H1 (cell line): ENCODE data around the gene GAREM2. TPM values are rescaled to one million over a fixed set of nuclear protein-coding genes. Genes with fewer than 3 reads are reported as not detected.
A peak's percentile ranks its signal among the peaks of the same experiment; 100 is the strongest.

Experiments
- CTCF ChIA-PET: fragments of 300-600 bp; sonication (Branson Sonifier 250); formaldehyde crosslinking; loops from one replicate; lab custom pipeline; 2021; ENCODE audit not compliant: partially characterized antibody; lab: Charles Lee
- POLR2A ChIA-PET: fragments of 300-600 bp; sonication (Branson Sonifier 250); formaldehyde crosslinking; loops from one replicate; lab custom pipeline; 2021; ENCODE audit warnings: inconsistent platforms; ENCODE audit not compliant: partially characterized antibody; lab: Charles Lee
- DNase-seq, 2 experiments: peaks; one replicate each; pipeline versions ENCODE4 v3.0.0 to v3.0.0-alpha.2; 2010 to 2022; ENCODE audit warnings: low spot score in 2 of 2, low read depth in 1 of 2, mixed read lengths in 1 of 2
- FAIRE-seq: peaks from 2 replicates; lab custom pipeline; 2011; peaks lifted over from hg19 to GRCh38; lab: Jason Lieb, UNC
- H2AFZ ChIP-seq: 2 replicates; pipeline ENCODE4 v1.8.1; 2012; ENCODE audit warnings: low read length, inconsistent platforms
- H2AK5ac ChIP-seq: 2 replicates; pipeline ENCODE4 v1.6.1; 2013; ENCODE audit warnings: low read depth, low read length
- H2BK120ac ChIP-seq: replicated peaks from 2 replicates; pipeline ENCODE3; 2013; ENCODE audit warnings: low read depth, low read length, inconsistent platforms
- H2BK12ac ChIP-seq: 2 replicates; pipeline ENCODE4 v1.6.1; 2013; ENCODE audit warnings: low read depth, low read length
- H2BK15ac ChIP-seq: 2 replicates; pipeline ENCODE4 v1.6.1; 2013; ENCODE audit warnings: low read length
- H2BK20ac ChIP-seq: 2 replicates; pipeline ENCODE4 v1.6.1; 2013; ENCODE audit warnings: low read length
- H2BK5ac ChIP-seq: 2 replicates; pipeline ENCODE4 v1.6.1; 2013; ENCODE audit warnings: low read depth, low read length
- H3K14ac ChIP-seq: 2 replicates; pipeline ENCODE4 v1.6.1; 2013; ENCODE audit warnings: inconsistent platforms; ENCODE audit not compliant: insufficient read length
- H3K18ac ChIP-seq: 2 replicates; pipeline ENCODE4 v1.6.1; 2013; ENCODE audit warnings: low read length; ENCODE audit errors: extremely low read depth
- H3K23ac ChIP-seq: 2 replicates; pipeline ENCODE4 v1.6.1; 2013; ENCODE audit warnings: inconsistent platforms; ENCODE audit not compliant: insufficient read length
- H3K23me2 ChIP-seq: 2 replicates; pipeline ENCODE4 v1.6.1; 2013; ENCODE audit warnings: low read depth, low read length
- H3K27ac ChIP-seq: 2 replicates; pipeline ENCODE4 v1.6.1; 2011; ENCODE audit warnings: low read depth, low read length, inconsistent platforms
- H3K27me3 ChIP-seq, 4 experiments: replicated peaks in 1 of 4; 1 replicate in 1 of 4; 2 replicates in 3 of 4; pipeline versions ENCODE4 v1.6.1 to v1.8.1; 2011 to 2013; ENCODE audit warnings: low read length in 3 of 4, mild to moderate bottlenecking in 3 of 4, inconsistent platforms in 2 of 4, mixed read lengths in 2 of 4, moderate library complexity in 1 of 4; ENCODE audit not compliant: control insufficient read depth in 3 of 4, insufficient read depth in 3 of 4; ENCODE audit errors: extremely low read depth in 1 of 4
- H3K36me3 ChIP-seq, 4 experiments: 2 replicates each; pipeline versions ENCODE4 v1.6.1 to v1.8.1; 2011 to 2013; ENCODE audit warnings: mild to moderate bottlenecking in 4 of 4, low read length in 3 of 4, moderate library complexity in 2 of 4, control low read depth in 1 of 4, inconsistent platforms in 1 of 4; ENCODE audit not compliant: insufficient read depth in 4 of 4, control insufficient read depth in 2 of 4
- H3K4ac ChIP-seq: replicated peaks from 2 replicates; pipeline ENCODE3; 2013; ENCODE audit warnings: low read length, low read depth, mixed read lengths, inconsistent platforms; ENCODE audit not compliant: insufficient read length
- H3K4me1 ChIP-seq, 4 experiments: replicated peaks in 1 of 4; 1 replicate in 1 of 4; 2 replicates in 3 of 4; pipeline versions ENCODE4 v1.6.1 to v1.8.1; 2011 to 2013; ENCODE audit warnings: low read length in 3 of 4, inconsistent platforms in 2 of 4, mixed read lengths in 1 of 4; ENCODE audit not compliant: insufficient read depth in 4 of 4, control insufficient read depth in 3 of 4
- H3K4me2 ChIP-seq, 2 experiments: 2 replicates each; pipeline versions ENCODE4 v1.6.1 to v1.8.1; 2011 to 2013; ENCODE audit warnings: low read depth in 2 of 2, low read length in 2 of 2, control low read depth in 1 of 2, inconsistent platforms in 1 of 2, mild to moderate bottlenecking in 1 of 2; ENCODE audit not compliant: insufficient read depth in 1 of 2
- H3K4me3 ChIP-seq, 4 experiments: fragments of 200-600, 300-600 bp in 1 of 4; sonication (generic), shearing (Covaris generic), sonication (Bioruptor Twin) in 1 of 4; 2 replicates each; pipeline versions ENCODE4 v1.5.1 to v1.8.1; 2011 to 2016; ENCODE audit warnings: low read length in 4 of 4, low read depth in 3 of 4, control low read depth in 2 of 4, inconsistent platforms in 2 of 4, mild to moderate bottlenecking in 2 of 4, mixed read lengths in 1 of 4, moderate library complexity in 1 of 4; ENCODE audit not compliant: insufficient read depth in 2 of 4; ENCODE audit errors: extremely low read depth in 1 of 4
- H3K56ac ChIP-seq: replicated peaks from 2 replicates; pipeline ENCODE3; 2013; ENCODE audit warnings: low read depth, mild to moderate bottlenecking, mixed read lengths, low read length, inconsistent platforms; ENCODE audit not compliant: insufficient read length
- H3K79me1 ChIP-seq: 2 replicates; pipeline ENCODE4 v1.6.1; 2013; ENCODE audit warnings: low read depth, low read length, control low read depth
- H3K79me2 ChIP-seq, 2 experiments: 2 replicates each; pipeline versions ENCODE4 v1.6.1 to v1.8.1; 2012 to 2013; ENCODE audit warnings: low read length in 2 of 2, mild to moderate bottlenecking in 2 of 2, inconsistent platforms in 1 of 2; ENCODE audit not compliant: insufficient read depth in 2 of 2, control insufficient read depth in 1 of 2
- H3K9ac ChIP-seq, 4 experiments: replicated peaks in 1 of 4; 1 replicate in 1 of 4; 2 replicates in 3 of 4; pipeline versions ENCODE4 v1.6.1 to v1.8.1; 2011 to 2013; ENCODE audit warnings: low read depth in 3 of 4, low read length in 3 of 4, control low read depth in 2 of 4, mild to moderate bottlenecking in 2 of 4, moderate library complexity in 2 of 4, inconsistent platforms in 1 of 4; ENCODE audit errors: extremely low read depth in 1 of 4
- H3K9me3 ChIP-seq, 2 experiments: 2 replicates each; pipeline versions ENCODE4 v1.6.1 to v1.8.1; 2012 to 2013; ENCODE audit warnings: mild to moderate bottlenecking in 2 of 2, moderate library complexity in 2 of 2, control low read depth in 1 of 2, inconsistent platforms in 1 of 2, low read depth in 1 of 2, low read length in 1 of 2, mixed read lengths in 1 of 2; ENCODE audit not compliant: insufficient read depth in 2 of 2
- H4K20me1 ChIP-seq, 2 experiments: replicated peaks in 1 of 2; 2 replicates each; pipeline versions ENCODE3 to v1.8.1; 2011 to 2013; ENCODE audit warnings: inconsistent platforms in 2 of 2, low read length in 2 of 2, mild to moderate bottlenecking in 1 of 2; ENCODE audit not compliant: insufficient read depth in 2 of 2, control insufficient read depth in 1 of 2
- H4K5ac ChIP-seq: 2 replicates; pipeline ENCODE4 v1.6.1; 2013; ENCODE audit warnings: low read length, low read depth, mixed read lengths, inconsistent platforms; ENCODE audit not compliant: insufficient read length
- H4K8ac ChIP-seq: 2 replicates; pipeline ENCODE4 v1.8.0; 2013; ENCODE audit warnings: mild to moderate bottlenecking, moderate library complexity, low read length, inconsistent platforms; ENCODE audit not compliant: insufficient read depth; ENCODE audit errors: extremely low read depth
- H4K91ac ChIP-seq: replicated peaks from 2 replicates; pipeline ENCODE3; 2013; ENCODE audit warnings: low read length, mixed read lengths, inconsistent platforms; ENCODE audit not compliant: insufficient read length
- CHD1 ChIP-seq: IDR thresholded peaks from 2 replicates; pipeline ENCODE4 v1.6.1; 2012; ENCODE audit warnings: low read depth, low read length, improper control_type of control experiment
- KDM1A ChIP-seq: fragments of 200-600, 300-600 bp; sonication (generic); IDR thresholded peaks from 2 replicates; pipeline ENCODE4 v1.7.1; 2016; ENCODE audit warnings: mild to moderate bottlenecking, low read length, borderline replicate concordance
- NANOG ChIP-seq: IDR thresholded peaks from 2 replicates; pipeline ENCODE4 v1.6.1; 2011; ENCODE audit warnings: low read length, low read depth, mild to moderate bottlenecking, inconsistent platforms; ENCODE audit not compliant: insufficient read depth, poor library complexity, severe bottlenecking
- RBBP5 ChIP-seq: IDR thresholded peaks from 2 replicates; pipeline ENCODE4 v1.7.1; 2012; ENCODE audit warnings: low read depth, mild to moderate bottlenecking, inconsistent platforms, low read length, moderate library complexity, borderline replicate concordance
- SAP30 ChIP-seq: fragments of 300-600 bp; sonication (generic); IDR thresholded peaks from 2 replicates; pipeline ENCODE4 v1.7.1; 2012; ENCODE audit warnings: low read length, moderate library complexity, mild to moderate bottlenecking, inconsistent platforms; ENCODE audit not compliant: insufficient read depth, insufficient replicate concordance
- SP1 ChIP-seq: IDR thresholded peaks from 2 replicates; pipeline ENCODE4 v1.6.1; 2011; ENCODE audit warnings: low read depth, low read length
- SP2 ChIP-seq: IDR thresholded peaks from 2 replicates; pipeline ENCODE4 v1.6.1; 2012; ENCODE audit warnings: mild to moderate bottlenecking, low read length, inconsistent platforms
- TAF7 ChIP-seq: optimal IDR thresholded peaks from 2 replicates; pipeline ENCODE3; 2011; ENCODE audit warnings: low read depth, mild to moderate bottlenecking, inconsistent platforms, low read length, moderate library complexity, borderline replicate concordance
- ZNF274 ChIP-seq: IDR thresholded peaks from 2 replicates; pipeline ENCODE4 v1.7.0; 2012; ENCODE audit warnings: low read length, borderline replicate concordance; ENCODE audit errors: extremely low read depth
- WGBS, 2 experiments: shearing (Covaris generic) in 1 of 2; methylation state at CpG; one replicate each; pipeline versions ENCODE4 v1.1.6 to v1.1.7; 2013 to 2015; ENCODE audit warnings: low lambda C conversion rate in 2 of 2, mixed read lengths in 2 of 2, inconsistent platforms in 1 of 2, low coverage in 1 of 2, missing lambda C conversion rate in 1 of 2; ENCODE audit not compliant: insufficient replicate concordance in 2 of 2, insufficient coverage in 1 of 2, insufficient read length in 1 of 2; ENCODE audit errors: extremely low coverage in 1 of 2, missing lambda C conversion rate in 1 of 2; 5-methylcytosine and 5-hydroxymethylcytosine counted together
- polyA plus RNA-seq, 7 experiments: library from polyadenylated mRNA; depleted of rRNA in 3 of 7; stranded (reverse) in 5 of 7; unstranded in 2 of 7; fragments of >200 nt in 5 of 7; fragments of 200-250 nt in 2 of 7; gene quantifications; 1 replicate in 5 of 7; 2 replicates in 1 of 7; 4 replicates in 1 of 7; pipeline versions ENCODE4 v1.2.1 to v1.2.3, GENCODE V29; 2011 to 2013; ENCODE audit warnings: missing spikeins in 2 of 7, mixed read lengths in 2 of 7
- total RNA-seq: library from RNA; stranded (reverse); fragmentation: NEBNext Ultra II Directional; extraction: Animal tissue kit (Norgen Biotek cat#: 25700); gene quantifications from 2 replicates; pipeline ENCODE4 v1.2.1, GENCODE V29; 2021
- TF ChIP-seq, protein P1 (sequence below): IDR thresholded peaks from 2 replicates; pipeline ENCODE4 v1.6.1; 2012; ENCODE audit warnings: low read length, inconsistent platforms

Gene GAREM2
- total and polyA plus RNA-seq, 2 of the 8 experiments (the other 6 are each of a cell fraction or from before 2014, with no cell fraction given), result 19.9 TPM

DNA sequence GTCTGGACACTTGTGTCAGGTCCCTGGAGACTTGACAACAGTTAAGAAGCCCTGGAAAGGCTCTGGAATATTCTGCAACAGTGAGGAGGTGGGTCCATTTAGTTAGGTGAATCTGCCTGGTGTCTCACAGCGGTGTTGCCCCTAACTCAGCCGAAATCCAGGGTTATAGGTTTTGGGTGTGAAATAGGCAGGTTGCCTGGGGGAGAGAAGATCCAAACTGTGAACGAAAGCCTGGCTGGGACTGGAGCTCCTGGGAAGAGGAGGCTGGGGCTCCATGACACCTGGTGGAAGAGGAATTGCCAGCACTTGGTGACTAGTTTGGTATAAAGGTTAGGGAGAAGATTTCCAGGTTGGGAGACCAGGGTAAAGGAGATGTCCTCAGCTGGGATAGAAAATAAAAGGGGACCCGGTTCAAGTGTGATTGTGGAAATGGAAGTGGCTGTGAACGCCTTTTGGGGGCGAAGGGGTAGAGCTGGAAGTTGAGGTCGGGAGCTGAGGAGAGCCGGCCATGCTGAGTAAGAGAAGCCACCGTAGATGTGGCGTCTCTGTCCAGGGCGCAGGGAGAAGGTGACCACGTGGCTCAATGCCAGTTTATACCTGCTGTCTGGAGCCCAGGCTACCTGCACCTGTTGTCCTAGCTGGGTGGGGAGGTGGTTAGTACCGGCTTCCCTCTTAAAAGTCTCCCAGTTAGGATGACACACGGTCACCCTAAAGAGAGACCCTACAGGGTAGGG, 3.0 kb upstream of the GAREM2 start:
- H2BK12ac ChIP-seq, result no peak overlapping the region
- H2BK120ac ChIP-seq, result no peak overlapping the region
- peaks cover 9% of the 10 kb centered on the region for H3K23me2 ChIP-seq
- no peak overlapping the region for H3K4me3 ChIP-seq
- H4K91ac ChIP-seq, result no peak overlapping the region
- no peak overlapping the region; a peak in 1 of 7 replicates for H3K9ac ChIP-seq
- 80% methylated on average over 14 of the region's 14 CpGs; no CpG with 5 or more reads in 1 of the 2 experiments for WGBS, 2 experiments
- no peak for FAIRE-seq
- no peak overlapping the region for H3K14ac ChIP-seq
- peaks cover 2 to 8% of the 10 kb centered on the region in 2 experiments for H4K20me1 ChIP-seq
- no peaks in the 10 kb centered on the region for H3K9me3 ChIP-seq
- H3K4me2 ChIP-seq, result no peak overlapping the region
- H3K4ac ChIP-seq, result no peak overlapping the region
- CTCF ChIA-PET, result interaction anchor here (0.8 to 4.2 kb wide), 6 partner anchors 15 to 219 kb away, joined by 3 to 16 read pairs (median 4); no protein-coding TSS in a partner anchor
- no peak overlapping the region for H2BK20ac ChIP-seq
- H3K79me1 ChIP-seq, result peaks cover 5% of the 10 kb centered on the region
- no peak overlapping the region for H2BK5ac ChIP-seq
- peaks cover 0 to 7% of the 10 kb centered on the region in 2 experiments; a peak in 1 of 4 replicates for H3K79me2 ChIP-seq
- peak overlapping the region; percentile 28; the same call in 1 of the 2 replicates for H4K8ac ChIP-seq
- H3K27me3 ChIP-seq, result peaks cover 0 to 2% (median 0%) of the 10 kb centered on the region in 4 experiments; a peak in 2 of 7 replicates
- POLR2A ChIA-PET, result interaction anchor here (1.2 to 1.8 kb wide), 2 partner anchors 15 to 32 kb away, joined by 3 to 8 read pairs; no protein-coding TSS in a partner anchor
- no peaks in the 10 kb centered on the region for H3K36me3 ChIP-seq
- no peak overlapping the region for H3K23ac ChIP-seq
- H2AFZ ChIP-seq, result no peak overlapping the region
- no peak overlapping the region for H2AK5ac ChIP-seq
- H2BK15ac ChIP-seq, result no peak overlapping the region
- no peak overlapping the region for H3K56ac ChIP-seq
- no peak overlapping the region for H4K5ac ChIP-seq
- no peak overlapping the region for H3K18ac ChIP-seq
- H3K27ac ChIP-seq, result no peak overlapping the region
- no peak for DNase-seq
- peaks cover 3 to 6% (median 5%) of the 10 kb centered on the region in 4 experiments; a peak in 5 of 7 replicates for H3K4me1 ChIP-seq
- TF ChIP-seq NANOG, result no peak
- no peak for TF ChIP-seq RBBP5
- no peak for TF ChIP-seq ZNF274
- TF ChIP-seq, protein P1, sequence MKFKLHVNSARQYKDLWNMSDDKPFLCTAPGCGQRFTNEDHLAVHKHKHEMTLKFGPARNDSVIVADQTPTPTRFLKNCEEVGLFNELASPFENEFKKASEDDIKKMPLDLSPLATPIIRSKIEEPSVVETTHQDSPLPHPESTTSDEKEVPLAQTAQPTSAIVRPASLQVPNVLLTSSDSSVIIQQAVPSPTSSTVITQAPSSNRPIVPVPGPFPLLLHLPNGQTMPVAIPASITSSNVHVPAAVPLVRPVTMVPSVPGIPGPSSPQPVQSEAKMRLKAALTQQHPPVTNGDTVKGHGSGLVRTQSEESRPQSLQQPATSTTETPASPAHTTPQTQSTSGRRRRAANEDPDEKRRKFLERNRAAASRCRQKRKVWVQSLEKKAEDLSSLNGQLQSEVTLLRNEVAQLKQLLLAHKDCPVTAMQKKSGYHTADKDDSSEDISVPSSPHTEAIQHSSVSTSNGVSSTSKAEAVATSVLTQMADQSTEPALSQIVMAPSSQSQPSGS, result no peak
- TF ChIP-seq SP1, result no peak
- TF ChIP-seq SP2, result no peak
- no peak for TF ChIP-seq CHD1
- no peak for TF ChIP-seq TAF7
- no peak for TF ChIP-seq KDM1A
- no peak for TF ChIP-seq SAP30
